OCI-LY1 (cell line): Measurements from ENCODE around the gene RTKN2.

Source experiments
- H2AFZ ChIP-seq: fragments of 200-600 bp; sonication (generic), shearing (Covaris generic); 2 replicates; pipeline ENCODE4 v1.6.0; 2014; ENCODE audit warnings: antibody characterized with exemption, mild to moderate bottlenecking, low read length
- H3F3A ChIP-seq: fragments of 200-600 bp; sonication (generic), shearing (Covaris generic); 2 replicates; pipeline ENCODE4 v1.6.0; 2014; ENCODE audit warnings: mild to moderate bottlenecking, antibody characterized with exemption, low read length, moderate library complexity; ENCODE audit not compliant: insufficient read depth
- H3K27ac ChIP-seq: fragments of 200-600 bp; sonication (generic); 2 replicates; pipeline ENCODE4 v1.5.1; 2014; ENCODE audit warnings: low read length, mixed run types, mild to moderate bottlenecking, low read depth; ENCODE audit not compliant: poor library complexity, severe bottlenecking
- H3K27me3 ChIP-seq: fragments of 200-600 bp; sonication (generic); 2 replicates; pipeline ENCODE4 v1.6.0; 2014; ENCODE audit warnings: antibody characterized with exemption, mild to moderate bottlenecking, low read length, moderate library complexity; ENCODE audit not compliant: insufficient read depth
- H3K36me3 ChIP-seq: fragments of 200-600 bp; sonication (generic); 2 replicates; pipeline ENCODE4 v1.6.1; 2014; ENCODE audit warnings: mild to moderate bottlenecking, antibody characterized with exemption, low read length, moderate library complexity, mixed read lengths; ENCODE audit not compliant: insufficient read depth
- H3K4me1 ChIP-seq: fragments of 200-600 bp; sonication (generic); 2 replicates; pipeline ENCODE4 v1.5.1; 2014; ENCODE audit warnings: mild to moderate bottlenecking, low read length, moderate library complexity; ENCODE audit not compliant: insufficient read depth, severe bottlenecking
- H3K4me2 ChIP-seq: fragments of 200-600 bp; sonication (generic), shearing (Covaris generic); 2 replicates; pipeline ENCODE4 v1.6.1; 2014; ENCODE audit warnings: low read length
- H3K4me3 ChIP-seq: fragments of 200-600 bp; sonication (generic); 2 replicates; pipeline ENCODE4 v1.5.1; 2014; ENCODE audit warnings: low read length, low read depth, mild to moderate bottlenecking, mixed read lengths; ENCODE audit not compliant: poor library complexity, severe bottlenecking
- H3K79me2 ChIP-seq: fragments of 200-600 bp; shearing (Covaris generic); 2 replicates; pipeline ENCODE4 v1.6.1; 2016; ENCODE audit warnings: mixed run types, low read length, mixed read lengths; ENCODE audit not compliant: insufficient read depth
- H3K9ac ChIP-seq: fragments of 200-600 bp; sonication (generic), shearing (Covaris generic); 2 replicates; pipeline ENCODE4 v1.6.1; 2014; ENCODE audit warnings: mild to moderate bottlenecking, low read length, mixed read lengths
- H3K9me2 ChIP-seq: fragments of 200-600 bp; sonication (generic), shearing (Covaris generic); 2 replicates; pipeline ENCODE4 v1.6.1; 2014; ENCODE audit warnings: low read depth, mild to moderate bottlenecking, low read length, mixed read lengths
- H3K9me3 ChIP-seq: fragments of 200-600 bp; shearing (Covaris generic); 2 replicates; pipeline ENCODE4 v1.6.1; 2014; ENCODE audit warnings: low read length, mixed read lengths
- H4K20me1 ChIP-seq: fragments of 200-600 bp; sonication (generic), shearing (Covaris generic); 2 replicates; pipeline ENCODE4 v1.6.0; 2016; ENCODE audit warnings: mild to moderate bottlenecking, low read length; ENCODE audit not compliant: insufficient read depth
- CTCF ChIP-seq: fragments of 200-600 bp; sonication (generic), shearing (Covaris generic); IDR thresholded peaks from 2 replicates; pipeline ENCODE4 v1.5.1; 2017; ENCODE audit warnings: mild to moderate bottlenecking, antibody characterized with exemption, low read length, moderate library complexity, mixed read lengths
- EZH2 ChIP-seq: fragments of 200-600 bp; sonication (generic), shearing (Covaris generic); IDR thresholded peaks from 2 replicates; pipeline ENCODE4 v1.8.0; 2017; ENCODE audit warnings: borderline replicate concordance, mixed run types, mild to moderate bottlenecking, antibody characterized with exemption, low read length, moderate library complexity, mixed read lengths

RTKN2 gene

GRCh38 chr10:62159351-62159750 is 109.3 kb downstream of the RTKN2 start:
- H3K4me1 ChIP-seq, result peaks cover 6% of the 10 kb centered on the region
- H3K79me2 ChIP-seq, result no peaks in the 10 kb centered on the region
- H3K27me3 ChIP-seq, result no peaks in the 10 kb centered on the region
- H3K9ac ChIP-seq, result no peak overlapping the region
- H3K27ac ChIP-seq, result no peak overlapping the region
- H3K4me2 ChIP-seq, result no peak overlapping the region
- H3K4me3 ChIP-seq, result no peak overlapping the region
- H3K9me3 ChIP-seq, result no peaks in the 10 kb centered on the region
- H3F3A ChIP-seq, result no peaks in the 10 kb centered on the region
- no peaks in the 10 kb centered on the region for H3K36me3 ChIP-seq
- no peak overlapping the region for H2AFZ ChIP-seq
- no peaks in the 10 kb centered on the region for H4K20me1 ChIP-seq
- TF ChIP-seq CTCF (no peak), EZH2 (no peak)
- H3K9me2 ChIP-seq, result no peaks in the 10 kb centered on the region

GRCh38 chr10:62157601-62158000 is 111.0 kb downstream of the RTKN2 start:
- Histone ChIP-seq H3K27me3 (no peaks in the 10 kb centered on the region), H2AFZ (no peak overlapping the region), H3K4me1 (peaks cover 6% of the 10 kb centered on the region), H4K20me1 (no peaks in the 10 kb centered on the region), H3K79me2 (no peaks in the 10 kb centered on the region), H3K9me2 (no peaks in the 10 kb centered on the region), H3K9me3 (no peaks in the 10 kb centered on the region), H3K9ac (no peak overlapping the region), H3K4me3 (no peak overlapping the region), H3F3A (no peaks in the 10 kb centered on the region), H3K4me2 (no peak overlapping the region), H3K27ac (no peak overlapping the region), H3K36me3 (no peaks in the 10 kb centered on the region)
- TF ChIP-seq EZH2 (no peak), CTCF (no peak)

- no peaks in the 10 kb centered on the region for H3K79me2 ChIP-seq
- H4K20me1 ChIP-seq, result no peaks in the 10 kb centered on the region
- H3K27me3 ChIP-seq, result no peaks in the 10 kb centered on the region
- no peak overlapping the region for H3K9ac ChIP-seq
- no peak overlapping the region for H3K4me3 ChIP-seq
- no peaks in the 10 kb centered on the region for H3F3A ChIP-seq
- no peaks in the 10 kb centered on the region for H3K36me3 ChIP-seq
- H3K9me3 ChIP-seq, result no peaks in the 10 kb centered on the region
- no peaks in the 10 kb centered on the region for H3K9me2 ChIP-seq
- no peak overlapping the region for H2AFZ ChIP-seq
- no peak overlapping the region for H3K4me2 ChIP-seq
- H3K27ac ChIP-seq, result no peak overlapping the region
- peaks cover 6% of the 10 kb centered on the region for H3K4me1 ChIP-seq
- TF ChIP-seq CTCF, result no peak
- TF ChIP-seq EZH2, result no peak
Measured at GRCh38 chr10:62155054-62155680, 113.5 kb downstream of the RTKN2 start.
